Measurements from ENCODE around the gene COL6A3. TPM values are rescaled to one million over a fixed set of nuclear protein-coding genes. Genes with fewer than 3 reads are reported as not detected.

COL6A3 gene
- polyA plus RNA-seq, 2 of the 4 experiments (the other 2 are of a cell fraction), result 0.10 to 0.28 TPM

GRCh38 chr2:237457388-237457941 is 43.5 kb upstream of the COL6A3 start:
- no peak overlapping the region for H3K27ac ChIP-seq
- no peak for ATAC-seq
- DNase-seq (ENCODE audit: low read depth in 1 of 2, low spot score in 1 of 2), result no peak
- CTCF ChIA-PET, result interaction anchor here (1.0 kb wide), 1 partner anchor 36 kb away, joined by 3 read pairs; no protein-coding TSS in a partner anchor
- H3K4me2 ChIP-seq, result no peak overlapping the region
- no peak overlapping the region for H3K4me3 ChIP-seq
- H3K4me1 ChIP-seq, result peaks cover 10% of the 10 kb centered on the region; the same call in 2 of the 3 replicates
- POLR2A ChIA-PET, result no interaction called here
- peaks cover 26% of the 10 kb centered on the region; the same call in 1 of the 3 replicates for H3K9me3 ChIP-seq
- WGBS (ENCODE audit: missing lambda C conversion rate), result 55% methylated on average over 2 of the region's 2 CpGs
- TF ChIP-seq ZNF302 (CRISPR knock-in tag; IDR thresholded peaks at IDR 0.05) (no peak), NFE2L2 (conservative IDR thresholded peaks at IDR 0.05; ENCODE audit: low read length) (no peak), BHLHE40 (IDR thresholded peaks at IDR 0.05; ENCODE audit: low read depth, low read length) (no peak), KDM1A (IDR thresholded peaks at IDR 0.05; ENCODE audit: low read depth) (no peak), HDAC2 (IDR thresholded peaks at IDR 0.05) (no peak), NR3C1 (IDR thresholded peaks at IDR 0.05) (no peak), RFX5 (IDR thresholded peaks at IDR 0.05) (no peak), KDM5A (IDR thresholded peaks at IDR 0.05) (no peak), ZC3H11A (IDR thresholded peaks at IDR 0.05) (no peak), MAZ (IDR thresholded peaks at IDR 0.05; ENCODE audit: borderline replicate concordance, low read depth, low read length) (no peak), HOXB5 (CRISPR knock-in tag; IDR thresholded peaks at IDR 0.05) (no peak), CBX8 (IDR thresholded peaks at IDR 0.05) (no peak), CEBPB (IDR thresholded peaks at IDR 0.05) (no peak), FOSL2 (IDR thresholded peaks at IDR 0.05) (no peak), FOSL2 (CRISPR knock-in tag; IDR thresholded peaks at IDR 0.05) (no peak), JUNB (IDR thresholded peaks at IDR 0.05) (no peak), POLR2AphosphoS2 (conservative IDR thresholded peaks at IDR 0.05; ENCODE audit: low read length) (no peak), RNF2 (IDR thresholded peaks at IDR 0.05; ENCODE audit: borderline replicate concordance, low read depth) (no peak)
- FAIRE-seq, result no peak

DNA sequence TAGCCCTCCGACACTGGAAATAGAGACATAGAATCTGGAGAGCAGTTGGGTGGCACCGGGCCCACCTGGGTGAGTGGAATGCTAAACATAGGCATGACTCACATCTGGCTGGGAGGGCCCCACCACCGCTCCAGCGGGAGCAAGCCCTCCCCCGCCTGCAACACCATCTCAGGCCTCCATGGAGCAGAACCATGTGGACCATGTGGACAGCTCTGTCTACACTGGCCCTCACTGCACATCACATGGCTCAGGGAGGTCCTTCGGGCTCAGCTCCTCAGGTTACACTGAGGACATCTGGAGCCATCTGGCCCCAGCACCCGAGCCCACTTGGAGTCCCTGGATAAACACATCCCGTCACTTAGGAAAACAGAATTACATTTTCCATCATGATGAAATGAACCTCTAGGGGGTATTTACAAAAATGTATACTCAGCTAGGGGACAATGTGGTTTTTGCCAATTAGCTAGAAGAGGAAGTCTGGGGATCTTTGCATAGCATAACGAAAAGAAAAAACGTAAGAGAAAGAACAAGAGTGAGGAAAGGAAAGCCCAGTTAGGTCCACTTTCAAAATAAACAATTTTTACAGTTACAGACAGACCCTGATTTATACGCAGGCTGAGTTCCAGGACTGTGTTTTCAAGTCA is 42.4 kb upstream of the COL6A3 start:
- peaks cover 26% of the 10 kb centered on the region; the same call in 1 of the 3 replicates for H3K9me3 ChIP-seq
- H3K4me3 ChIP-seq, result no peak overlapping the region
- WGBS (ENCODE audit: missing lambda C conversion rate), result 66% methylated on average over 8 of the region's 11 CpGs
- ATAC-seq (peak in 1 of 2 experiments; percentile 63; a peak in 3 of 6 replicates), DNase-seq (ENCODE audit: low read depth in 1 of 2, low spot score in 1 of 2) (no peak), FAIRE-seq (no peak)
- no peak for TF ChIP-seq MAX (IDR thresholded peaks at IDR 0.05)
- no peak overlapping the region for H3K27ac ChIP-seq
- no peak overlapping the region for H3K4me2 ChIP-seq
- CTCF ChIA-PET, result interaction anchor here (1.0 to 1.6 kb wide), 3 partner anchors 15 to 116 kb away, joined by 3 to 4 read pairs (median 3); no protein-coding TSS in a partner anchor
- peaks cover 10% of the 10 kb centered on the region; the same call in 2 of the 3 replicates for H3K4me1 ChIP-seq
- POLR2A ChIA-PET, result no interaction called here

DNA sequence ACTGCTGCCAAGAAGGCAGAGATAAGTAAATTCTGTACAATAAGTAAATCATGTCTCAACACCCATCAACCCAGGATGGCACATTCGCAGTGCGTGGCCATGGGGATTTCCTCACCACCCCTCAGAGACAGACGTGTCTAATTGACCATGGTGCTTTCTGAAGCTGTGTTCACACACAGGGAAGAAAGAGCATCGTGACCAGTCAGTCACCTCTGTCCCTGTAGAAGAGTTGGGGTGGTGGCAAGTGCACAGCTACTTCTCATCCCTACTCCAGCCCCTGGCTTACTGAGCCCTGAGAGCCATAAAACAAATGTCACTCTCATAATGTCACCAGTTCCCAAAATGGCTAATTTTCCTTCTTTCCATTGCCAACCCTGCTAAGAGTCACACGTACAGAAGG is 41.8 kb upstream of the COL6A3 start:
- ATAC-seq (no peak), DNase-seq (ENCODE audit: low read depth in 1 of 2, low spot score in 1 of 2) (no peak), FAIRE-seq (no peak)
- CTCF ChIA-PET, result interaction anchor here (1.1 to 1.6 kb wide), 2 partner anchors 16 to 116 kb away, joined by 3 to 4 read pairs; no protein-coding TSS in a partner anchor
- no peak for TF ChIP-seq CBX2 (IDR thresholded peaks at IDR 0.05; ENCODE audit: borderline replicate concordance, low read depth)
- no peak for TF ChIP-seq JUNB (IDR thresholded peaks at IDR 0.05)
- no peak for TF ChIP-seq CHD4 (IDR thresholded peaks at IDR 0.05; ENCODE audit: borderline replicate concordance)
- TF ChIP-seq RNF2 (IDR thresholded peaks at IDR 0.05; ENCODE audit: borderline replicate concordance, low read depth), result no peak
- no peak for TF ChIP-seq KDM5A (IDR thresholded peaks at IDR 0.05)
- no peak for TF ChIP-seq PHF8 (IDR thresholded peaks at IDR 0.05; ENCODE audit: borderline replicate concordance, low read depth)
- no peak for TF ChIP-seq KDM1A (IDR thresholded peaks at IDR 0.05; ENCODE audit: low read depth)
- no peak for TF ChIP-seq RARB (CRISPR knock-in tag; IDR thresholded peaks at IDR 0.05)
- TF ChIP-seq CBX8 (IDR thresholded peaks at IDR 0.05), result no peak
- no peak for TF ChIP-seq CTCF (IDR thresholded peaks at IDR 0.05)
- no peak for TF ChIP-seq EHF (CRISPR knock-in tag; IDR thresholded peaks at IDR 0.05)
- TF ChIP-seq NPAS2 (CRISPR knock-in tag; IDR thresholded peaks at IDR 0.05; ENCODE audit: borderline replicate concordance), result no peak
- TF ChIP-seq, protein P1, sequence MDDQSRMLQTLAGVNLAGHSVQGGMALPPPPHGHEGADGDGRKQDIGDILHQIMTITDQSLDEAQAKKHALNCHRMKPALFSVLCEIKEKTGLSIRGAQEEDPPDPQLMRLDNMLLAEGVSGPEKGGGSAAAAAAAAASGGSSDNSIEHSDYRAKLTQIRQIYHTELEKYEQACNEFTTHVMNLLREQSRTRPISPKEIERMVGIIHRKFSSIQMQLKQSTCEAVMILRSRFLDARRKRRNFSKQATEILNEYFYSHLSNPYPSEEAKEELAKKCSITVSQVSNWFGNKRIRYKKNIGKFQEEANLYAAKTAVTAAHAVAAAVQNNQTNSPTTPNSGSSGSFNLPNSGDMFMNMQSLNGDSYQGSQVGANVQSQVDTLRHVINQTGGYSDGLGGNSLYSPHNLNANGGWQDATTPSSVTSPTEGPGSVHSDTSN (IDR thresholded peaks at IDR 0.05), result no peak
- no peak for TF ChIP-seq MAZ (IDR thresholded peaks at IDR 0.05; ENCODE audit: borderline replicate concordance, low read depth, low read length)
- TF ChIP-seq ZC3H11A (IDR thresholded peaks at IDR 0.05), result no peak
- no peak for TF ChIP-seq ZNF302 (CRISPR knock-in tag; IDR thresholded peaks at IDR 0.05)
- no peak for TF ChIP-seq HOXB13 (CRISPR knock-in tag; IDR thresholded peaks at IDR 0.05; ENCODE audit: low read depth)
- no peak for TF ChIP-seq RFX5 (IDR thresholded peaks at IDR 0.05)
- no peak for TF ChIP-seq USF2 (IDR thresholded peaks at IDR 0.05)
- Histone ChIP-seq H3K27ac (no peak overlapping the region), H3K4me1 (peaks cover 10% of the 10 kb centered on the region; the same call in 2 of the 3 replicates), H3K4me2 (no peak overlapping the region), H3K9me3 (peaks cover 23% of the 10 kb centered on the region; the same call in 1 of the 3 replicates), H3K4me3 (no peak overlapping the region)
- 88% methylated on average over 5 of the region's 5 CpGs for WGBS (ENCODE audit: missing lambda C conversion rate)
- POLR2A ChIA-PET, result no interaction called here
